Karpas-422 (cell line): ENCODE results near the gene E2F4. TPM values are rescaled to one million over a fixed set of nuclear protein-coding genes. Genes with fewer than 3 reads are reported as not detected.

ENCODE experiments used
- DNase-seq: peaks from one replicate; pipeline ENCODE4 v3.0.0-alpha.2; 2015
- H2AFZ ChIP-seq: fragments of 200-600 bp; sonication (generic); 2 replicates; pipeline ENCODE4 v1.6.1; 2014; ENCODE audit warnings: antibody characterized with exemption, low read length, mixed read lengths
- H3K27ac ChIP-seq: fragments of 200-600 bp; sonication (generic); 2 replicates; pipeline ENCODE4 v1.5.1; 2014; ENCODE audit warnings: mild to moderate bottlenecking, low read length, moderate library complexity
- H3K27me3 ChIP-seq: fragments of 200-600 bp; sonication (generic); 2 replicates; pipeline ENCODE4 v1.6.1; 2014; ENCODE audit warnings: low read length, mixed read lengths
- H3K36me3 ChIP-seq: fragments of 200-600 bp; sonication (generic); 2 replicates; pipeline ENCODE4 v1.6.1; 2014; ENCODE audit warnings: low read length, mixed read lengths; ENCODE audit not compliant: insufficient read depth
- H3K4me1 ChIP-seq: fragments of 200-600 bp; sonication (generic); 2 replicates; pipeline ENCODE4 v1.6.1; 2014; ENCODE audit warnings: mild to moderate bottlenecking, low read length, mixed read lengths
- H3K4me2 ChIP-seq: fragments of 200-600 bp; sonication (generic); 2 replicates; pipeline ENCODE4 v1.6.1; 2014; ENCODE audit warnings: low read length, low read depth, mild to moderate bottlenecking; ENCODE audit not compliant: poor library complexity, severe bottlenecking
- H3K4me3 ChIP-seq: fragments of 200-600 bp; sonication (generic); 2 replicates; pipeline ENCODE4 v1.5.1; 2014; ENCODE audit warnings: mild to moderate bottlenecking, antibody characterized with exemption, low read length, mixed read lengths
- H3K79me2 ChIP-seq: fragments of 200-600 bp; sonication (generic); 2 replicates; pipeline ENCODE4 v1.6.1; 2014; ENCODE audit warnings: mild to moderate bottlenecking, low read length, mixed read lengths
- H3K9ac ChIP-seq: fragments of 200-600 bp; sonication (generic); 2 replicates; pipeline ENCODE4 v1.6.0; 2014; ENCODE audit warnings: low read length
- H3K9me2 ChIP-seq: fragments of 200-600 bp; sonication (generic), shearing (Covaris generic); replicated peaks from 2 replicates; pipeline ENCODE4 v1.6.0; 2014; ENCODE audit warnings: mild to moderate bottlenecking, low read length, moderate library complexity; ENCODE audit not compliant: insufficient read depth
- H3K9me3 ChIP-seq: fragments of 300-700, 200-600 bp; sonication (generic); 2 replicates; pipeline ENCODE4 v1.6.1; 2014; ENCODE audit warnings: low read length, mixed read lengths
- H4K20me1 ChIP-seq: fragments of 200-600 bp; sonication (generic); 2 replicates; pipeline ENCODE4 v1.6.1; 2014; ENCODE audit warnings: mild to moderate bottlenecking, antibody characterized with exemption, low read length, low read depth; ENCODE audit not compliant: insufficient read depth
- total RNA-seq: library from RNA; depleted of rRNA; stranded (reverse); fragments of >200 nt; shearing (Covaris generic); gene quantifications from 2 replicates; pipeline ENCODE4 v1.2.3, GENCODE V29; 2014; ENCODE audit warnings: low replicate concordance

Gene E2F4
- total RNA-seq, 1 experiment from 2014 or later: 109 TPM

DNA sequence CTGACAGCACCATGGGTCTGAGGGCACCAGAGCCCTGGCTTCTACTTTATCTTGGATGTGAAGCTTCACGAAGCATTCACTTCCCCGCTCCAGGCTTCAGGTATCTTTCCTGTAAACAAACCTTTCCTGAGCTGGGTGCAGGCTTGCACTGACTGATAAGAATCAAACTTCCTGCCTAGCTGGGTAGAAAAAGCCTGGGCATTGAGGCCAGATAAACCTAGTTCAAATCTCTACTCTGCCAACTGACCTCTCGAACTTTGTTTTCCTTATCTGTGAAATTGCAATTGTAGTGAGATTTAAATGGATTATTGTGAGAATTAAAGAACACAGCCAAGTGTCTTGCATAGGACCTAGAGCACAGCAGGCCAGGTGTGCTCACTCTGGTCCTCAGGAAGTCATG, 32.0 kb downstream of the E2F4 start:
- DNase-seq: no peak
- Histone ChIP-seq H3K9ac (no peak overlapping the region), H3K27me3 (no peaks in the 10 kb centered on the region), H3K4me1 (peaks cover 30% of the 10 kb centered on the region), H3K9me2 (no peaks in the 10 kb centered on the region), H3K36me3 (peaks cover 4% of the 10 kb centered on the region; the same call in 1 of the 2 replicates), H3K4me2 (no peak overlapping the region), H2AFZ (no peak overlapping the region), H3K9me3 (no peaks in the 10 kb centered on the region), H4K20me1 (peaks cover 10% of the 10 kb centered on the region; the same call in 1 of the 2 replicates), H3K27ac (no peak overlapping the region), H3K4me3 (no peak overlapping the region), H3K79me2 (peaks cover 27% of the 10 kb centered on the region)

DNA sequence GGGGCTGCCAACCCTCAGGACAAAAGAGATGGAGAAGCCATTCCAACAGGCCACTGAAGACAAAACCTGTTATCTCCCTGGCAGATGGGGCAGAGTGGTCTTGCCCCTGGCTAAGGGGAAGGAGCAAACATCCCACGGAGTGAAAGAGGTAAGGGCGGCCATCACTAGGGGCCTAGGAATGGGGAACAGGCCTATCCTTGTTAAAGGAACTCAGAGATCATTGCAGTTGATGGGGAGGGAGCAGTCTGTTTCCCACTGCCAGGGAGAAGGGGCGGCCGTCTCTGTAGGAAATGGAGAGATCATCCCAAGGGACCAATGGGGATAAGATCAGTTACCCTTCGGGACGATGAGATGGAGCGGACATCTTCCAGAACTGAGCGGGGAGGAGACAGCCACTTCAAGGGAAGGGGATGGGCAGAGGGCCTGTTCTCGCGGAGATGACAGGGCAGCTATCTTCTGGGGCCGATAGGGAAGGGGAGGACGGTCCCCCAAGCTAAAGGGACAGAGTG, 34.4 kb downstream of the E2F4 start:
- Histone ChIP-seq H3K9me3 (no peaks in the 10 kb centered on the region), H3K4me1 (peaks cover 30% of the 10 kb centered on the region), H3K4me3 (peak overlapping the region; percentile 97), H3K9ac (peak overlapping the region; percentile 79), H3K79me2 (peaks cover 29% of the 10 kb centered on the region), H2AFZ (peak overlapping the region; percentile 38; the same call in 1 of the 2 replicates), H3K27me3 (no peaks in the 10 kb centered on the region), H3K9me2 (no peaks in the 10 kb centered on the region), H3K4me2 (peak overlapping the region; percentile 91), H4K20me1 (peaks cover 10% of the 10 kb centered on the region; the same call in 1 of the 2 replicates), H3K36me3 (peaks cover 9% of the 10 kb centered on the region; the same call in 1 of the 2 replicates), H3K27ac (peak overlapping the region; percentile 5; the same call in 1 of the 2 replicates)
- DNase-seq: no peak

GRCh38 chr16:67226804-67227566, 35.0 kb downstream of the E2F4 start, which contains the start of gene TMEM208:
Gene TMEM208 (plus strand): TSS chr16:67227130. CDS start chr16:67227219, 89 bp downstream.
- peaks cover 15% of the 10 kb centered on the region; the same call in 1 of the 2 replicates for H3K36me3 ChIP-seq
- peaks cover 29% of the 10 kb centered on the region for H3K79me2 ChIP-seq
- peak within 1 kb of the TSS; percentile 91 for H3K4me2 ChIP-seq
- peak within 1 kb of the TSS; percentile 38; the same call in 1 of the 2 replicates for H2AFZ ChIP-seq
- no peaks in the 10 kb centered on the region for H3K27me3 ChIP-seq
- H4K20me1 ChIP-seq: peaks cover 10% of the 10 kb centered on the region; the same call in 1 of the 2 replicates
- no peaks in the 10 kb centered on the region for H3K9me3 ChIP-seq
- peaks cover 30% of the 10 kb centered on the region for H3K4me1 ChIP-seq
- peak within 1 kb of the TSS; percentile 91 for H3K9ac ChIP-seq
- peak within 1 kb of the TSS; percentile 97 for H3K4me3 ChIP-seq
- peak within 1 kb of the TSS; percentile 5; the same call in 1 of the 2 replicates for H3K27ac ChIP-seq
- peak; percentile 100 for DNase-seq
- no peaks in the 10 kb centered on the region for H3K9me2 ChIP-seq

DNA sequence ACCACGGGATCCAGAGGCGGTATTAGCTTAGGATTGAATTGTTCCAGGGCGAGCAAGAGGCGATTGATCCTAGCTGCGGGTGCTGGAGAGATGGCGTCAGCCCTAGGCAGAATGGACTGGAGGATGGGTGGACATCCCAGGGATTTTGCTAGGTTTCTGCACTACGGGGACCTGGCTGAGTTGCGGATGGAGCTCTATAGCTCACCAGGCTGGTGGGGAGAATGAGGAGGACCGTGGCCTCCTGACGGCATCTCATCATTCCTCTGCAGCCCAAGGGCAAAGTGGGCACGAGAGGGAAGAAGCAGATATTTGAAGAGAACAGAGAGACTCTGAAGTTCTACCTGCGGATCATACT, 35.6 kb downstream of the E2F4 start:
- H3K27ac ChIP-seq: no peak overlapping the region
- peaks cover 10% of the 10 kb centered on the region; the same call in 1 of the 2 replicates for H4K20me1 ChIP-seq
- DNase-seq: no peak
- H3K27me3 ChIP-seq: no peaks in the 10 kb centered on the region
- peak overlapping the region; percentile 91 for H3K4me2 ChIP-seq
- H3K79me2 ChIP-seq: peaks cover 29% of the 10 kb centered on the region
- H3K9me3 ChIP-seq: no peaks in the 10 kb centered on the region
- peak overlapping the region; percentile 91 for H3K9ac ChIP-seq
- H3K4me3 ChIP-seq: peak overlapping the region; percentile 97
- H3K9me2 ChIP-seq: no peaks in the 10 kb centered on the region
- peaks cover 15% of the 10 kb centered on the region; the same call in 1 of the 2 replicates for H3K36me3 ChIP-seq
- H3K4me1 ChIP-seq: peaks cover 30% of the 10 kb centered on the region
- no peak overlapping the region for H2AFZ ChIP-seq

- Histone ChIP-seq H3K27me3 (no peaks in the 10 kb centered on the region), H2AFZ (no peak overlapping the region), H3K36me3 (peaks cover 15% of the 10 kb centered on the region; the same call in 1 of the 2 replicates), H3K4me1 (peaks cover 30% of the 10 kb centered on the region), H3K4me3 (peak overlapping the region; percentile 97), H3K9me2 (no peaks in the 10 kb centered on the region), H3K79me2 (peaks cover 29% of the 10 kb centered on the region), H3K27ac (no peak overlapping the region), H3K9me3 (no peaks in the 10 kb centered on the region), H4K20me1 (peaks cover 10% of the 10 kb centered on the region; the same call in 1 of the 2 replicates), H3K4me2 (peak overlapping the region; percentile 91), H3K9ac (peak overlapping the region; percentile 91)
- no peak for DNase-seq
Observed at GRCh38 chr16:67228034-67228785, 36.3 kb downstream of the E2F4 start.

GRCh38 chr16:67228905-67229304, 37.0 kb downstream of the E2F4 start:
- no peak for DNase-seq
- Histone ChIP-seq H3K9me3 (no peaks in the 10 kb centered on the region), H3K4me1 (peaks cover 30% of the 10 kb centered on the region), H2AFZ (no peak overlapping the region), H3K4me2 (no peak overlapping the region), H3K9me2 (no peaks in the 10 kb centered on the region), H3K27me3 (no peaks in the 10 kb centered on the region), H4K20me1 (peaks cover 10% of the 10 kb centered on the region; the same call in 1 of the 2 replicates), H3K9ac (no peak overlapping the region), H3K79me2 (peaks cover 29% of the 10 kb centered on the region), H3K27ac (no peak overlapping the region), H3K4me3 (no peak overlapping the region), H3K36me3 (peaks cover 15% of the 10 kb centered on the region; the same call in 1 of the 2 replicates)

DNA sequence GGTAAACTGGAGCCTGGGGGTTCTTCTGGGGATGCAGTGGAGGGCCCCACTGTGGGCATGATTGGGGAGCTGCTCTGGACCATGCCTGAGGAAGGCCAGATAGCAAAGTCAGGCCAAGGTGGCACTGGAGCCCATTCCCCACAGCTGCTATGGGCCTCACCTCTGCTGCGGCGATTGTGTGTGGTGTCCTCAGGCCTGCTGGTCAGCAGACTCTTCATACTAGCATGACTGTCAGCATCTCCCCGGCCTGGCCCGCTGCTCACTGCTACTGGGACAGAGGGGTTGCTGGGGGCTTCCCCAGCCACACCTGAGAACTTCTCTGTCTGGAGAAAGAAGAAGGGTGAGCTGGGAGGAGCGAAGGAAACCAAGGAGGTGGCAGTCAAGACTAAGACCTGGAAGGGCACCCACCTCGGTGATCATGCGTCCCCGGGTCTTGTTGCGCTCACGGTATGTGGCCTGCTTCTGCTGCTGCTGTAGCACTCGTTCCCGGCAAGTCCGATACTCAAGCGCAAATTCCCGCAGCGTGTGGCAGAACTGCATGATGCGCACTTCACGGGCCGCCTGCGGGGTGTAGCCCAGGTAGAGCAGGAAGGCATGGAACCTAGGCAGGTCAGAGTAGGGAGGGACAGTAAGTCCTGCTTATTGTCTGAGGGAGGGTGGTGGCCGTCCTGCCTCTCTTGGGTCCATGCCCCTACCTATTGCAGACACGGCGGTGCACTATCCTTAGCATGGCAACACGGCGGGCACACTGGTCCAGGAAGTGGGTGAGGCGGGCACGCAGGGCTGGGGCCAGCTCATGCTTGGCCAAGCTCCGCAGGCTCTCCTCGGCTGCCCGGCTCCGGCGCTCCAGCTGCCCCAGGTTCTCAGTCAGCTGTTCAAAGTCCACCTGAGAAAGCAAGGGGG, 38.2 kb downstream of the E2F4 start:
- H3K27ac ChIP-seq: no peak overlapping the region
- no peaks in the 10 kb centered on the region for H3K9me2 ChIP-seq

More for the DNA sequence above, 38.2 kb downstream of the E2F4 start:
- Histone ChIP-seq H3K9me3 (no peaks in the 10 kb centered on the region), H2AFZ (no peak overlapping the region), H3K4me2 (no peak overlapping the region), H4K20me1 (peaks cover 10% of the 10 kb centered on the region; the same call in 1 of the 2 replicates), H3K4me3 (no peak overlapping the region), H3K4me1 (peaks cover 23% of the 10 kb centered on the region), H3K79me2 (peaks cover 29% of the 10 kb centered on the region), H3K27me3 (no peaks in the 10 kb centered on the region), H3K36me3 (peaks cover 15% of the 10 kb centered on the region; the same call in 1 of the 2 replicates), H3K9ac (no peak overlapping the region)
- DNase-seq: no peak
